ENCODE results near the gene FSD1. TPM values are rescaled to one million over a fixed set of nuclear protein-coding genes. Genes with fewer than 3 reads are reported as not detected.

The FSD1 gene
- total and polyA plus RNA-seq, 9 of the 15 experiments (the other 6 are each of a cell fraction or from before 2014, with no cell fraction given) = 0.11 to 1.9 (median 0.94) TPM; not detected in 1

- TF ChIP-seq GMEB1 (CRISPR knock-in tag; IDR thresholded peaks at IDR 0.05) (no peak), BDP1 (IDR thresholded peaks at IDR 0.05; ENCODE audit: insufficient read depth, insufficient read length) (no peak), ZNF175 (CRISPR knock-in tag; IDR thresholded peaks at IDR 0.05; ENCODE audit: low read depth) (no peak), FOS (IDR thresholded peaks at IDR 0.05; ENCODE audit: extremely low read depth, insufficient read length) (peak; percentile 15), FOXJ3 (CRISPR knock-in tag; IDR thresholded peaks at IDR 0.05) (no peak), ZNF518B (CRISPR knock-in tag; IDR thresholded peaks at IDR 0.05) (no peak), PREB (CRISPR knock-in tag; IDR thresholded peaks at IDR 0.05) (no peak), MNT (conservative IDR thresholded peaks at IDR 0.05) (peak in 1 of 2 experiments; percentile 66; a peak in 3 of 4 replicates), KDM2B (CRISPR knock-in tag; IDR thresholded peaks at IDR 0.05) (no peak), FOXA3 (CRISPR knock-in tag; conservative IDR thresholded peaks at IDR 0.05 in 1 of 2, IDR thresholded peaks at IDR 0.05 in 1 of 2) (peak in 1 of 2 experiments; percentile 66; a peak in 1 of 4 replicates), SMAD4 (CRISPR knock-in tag; conservative IDR thresholded peaks at IDR 0.05) (no peak; the same call in 1 of the 2 replicates), CSDE1 (IDR thresholded peaks at IDR 0.05) (no peak), SMARCA5 (IDR thresholded peaks at IDR 0.05) (no peak), MBD2 (IDR thresholded peaks at IDR 0.05; ENCODE audit: borderline replicate concordance, low read depth) (no peak), HDAC3 (IDR thresholded peaks at IDR 0.05; ENCODE audit: borderline replicate concordance, partially characterized antibody) (no peak), KDM5B (IDR thresholded peaks at IDR 0.05; ENCODE audit: insufficient replicate concordance, low read depth, low read length) (peak; percentile 82), ZBTB26 (CRISPR knock-in tag; IDR thresholded peaks at IDR 0.05) (no peak), ATF7 (IDR thresholded peaks at IDR 0.05) (peak; percentile 73)
Observed at GRCh38 chr19:4310247-4311121, 6.1 kb downstream of the FSD1 start (continued).
